Posterior vena cava (tissue), 2 donors: ENCODE results near the gene DCDC2C. TPM values are rescaled to one million over a fixed set of nuclear protein-coding genes. Genes with fewer than 3 reads are reported as not detected.
A peak's percentile ranks its signal among the peaks of the same experiment; 100 is the strongest.
"Not testable (repeated sequence)": the region's sequence is repeated elsewhere in the genome, so short reads cannot be mapped to it uniquely, and the experiment has no call there.

Experiments used
- DNase-seq: peaks from one replicate; pipeline ENCODE4 v3.0.0-alpha.2; 2020; ENCODE audit warnings: low spot score
- intact Hi-C, 2 donors: fragments of 100-400 bp; cut with DNase I; formaldehyde crosslinking; loops; one replicate each; pipeline versions ENCODE4 v1.14.1 to v1.14.2; 2022 to 2023
- long read RNA-seq, 2 donors: library from polyadenylated mRNA; unstranded; transcript quantifications; one replicate each; pipeline ENCODE4 v2.0.0, GENCODE V29; 2020 to 2021
- total RNA-seq, 2 donors: library from RNA; stranded (reverse); fragmentation: NEBNext Ultra II Directional; extraction: Animal tissue kit (Norgen Biotek cat#: 25700); gene quantifications; one replicate each; pipeline ENCODE4 v1.2.1, GENCODE V29; 2021
- donor health status: DM: yes; HTN: yes; CAD: no.
- donor health status: DM: yes; HTN: yes; CAD: no.

The DCDC2C gene, protein sequence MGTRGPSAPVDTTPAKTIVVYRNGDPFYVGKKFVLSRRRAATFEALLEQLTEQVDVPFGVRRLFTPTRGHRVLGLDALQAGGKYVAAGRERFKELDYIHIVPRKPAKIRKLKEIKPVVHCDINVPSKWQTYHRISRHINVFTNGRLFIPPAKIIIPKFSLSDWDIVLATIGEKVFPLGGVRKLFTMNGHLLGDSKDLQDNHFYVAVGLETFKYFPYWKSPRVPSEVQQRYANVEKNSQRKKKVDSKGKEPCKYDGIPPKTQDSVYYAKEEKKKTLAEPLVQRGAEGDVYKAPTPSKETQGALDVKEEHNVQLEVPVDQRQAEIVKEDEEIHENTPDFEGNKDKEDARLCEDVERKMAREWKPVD
- total RNA-seq, result not detected
- long read RNA-seq, donor 1, result 0 reads
- long read RNA-seq, donor 2, partial matches to known transcripts, result 1 of 1 reads
- long read RNA-seq, donor 2, other reads (novel, unspliced or antisense), result 0 of 1 reads

DNA sequence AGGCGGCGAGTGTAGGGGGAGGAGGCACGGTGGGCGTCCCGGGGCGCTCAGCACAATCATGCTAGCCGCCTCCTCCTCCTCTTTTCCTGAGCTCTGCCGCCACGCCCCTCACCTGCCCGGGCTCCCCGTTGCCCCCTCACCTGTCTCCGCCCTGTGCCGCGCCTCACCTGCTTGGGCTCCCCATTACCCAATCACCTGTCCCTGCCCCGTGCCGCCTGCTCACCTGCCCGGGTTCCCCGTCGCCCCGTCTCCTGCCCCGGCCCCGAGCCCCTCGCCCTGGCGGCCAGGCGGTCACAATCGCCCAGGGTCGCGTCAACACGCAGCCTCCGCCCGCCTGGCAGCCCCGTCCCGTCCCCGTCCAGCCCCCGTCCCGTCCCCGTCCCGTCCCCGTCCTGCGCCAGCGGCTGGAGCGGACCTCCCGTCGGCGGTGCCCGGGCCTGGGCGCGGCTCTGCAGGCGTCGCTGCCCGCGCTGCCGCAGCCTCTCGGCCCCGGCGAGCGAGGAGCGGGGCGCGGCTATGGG lies at the start of gene DCDC2C:
Gene DCDC2C (plus strand): TSS at position 340 of the 521 bp plus-strand sequence. CDS start 177 bp downstream, at position 517.
- intact Hi-C loops, result no loop called here

DNA sequence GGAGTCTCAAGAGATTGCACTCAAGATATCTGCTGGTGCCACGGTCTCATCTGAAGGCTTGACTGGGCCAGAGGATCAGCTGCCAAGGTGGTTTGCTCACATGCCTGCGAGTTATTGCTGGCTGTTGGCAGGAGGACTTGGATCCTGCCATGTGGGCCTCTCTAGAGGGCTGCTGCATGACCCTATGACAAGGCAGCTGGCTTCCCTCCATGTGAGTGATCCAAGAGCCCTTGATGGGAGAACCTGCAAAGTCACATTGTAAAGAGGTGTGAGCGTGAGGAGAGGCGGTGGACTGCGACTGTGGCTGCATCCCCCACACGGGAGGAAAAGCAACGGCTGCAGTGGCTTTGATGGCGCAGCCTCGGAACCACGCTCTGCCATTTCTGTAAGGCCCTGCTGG lies 49.4 kb upstream of the DCDC2C start:
- no peak for DNase-seq
- intact Hi-C loops, result no loop called here

More for the DNA sequence above, at the start of gene DCDC2C:
- DNase-seq, result no peak

DNA sequence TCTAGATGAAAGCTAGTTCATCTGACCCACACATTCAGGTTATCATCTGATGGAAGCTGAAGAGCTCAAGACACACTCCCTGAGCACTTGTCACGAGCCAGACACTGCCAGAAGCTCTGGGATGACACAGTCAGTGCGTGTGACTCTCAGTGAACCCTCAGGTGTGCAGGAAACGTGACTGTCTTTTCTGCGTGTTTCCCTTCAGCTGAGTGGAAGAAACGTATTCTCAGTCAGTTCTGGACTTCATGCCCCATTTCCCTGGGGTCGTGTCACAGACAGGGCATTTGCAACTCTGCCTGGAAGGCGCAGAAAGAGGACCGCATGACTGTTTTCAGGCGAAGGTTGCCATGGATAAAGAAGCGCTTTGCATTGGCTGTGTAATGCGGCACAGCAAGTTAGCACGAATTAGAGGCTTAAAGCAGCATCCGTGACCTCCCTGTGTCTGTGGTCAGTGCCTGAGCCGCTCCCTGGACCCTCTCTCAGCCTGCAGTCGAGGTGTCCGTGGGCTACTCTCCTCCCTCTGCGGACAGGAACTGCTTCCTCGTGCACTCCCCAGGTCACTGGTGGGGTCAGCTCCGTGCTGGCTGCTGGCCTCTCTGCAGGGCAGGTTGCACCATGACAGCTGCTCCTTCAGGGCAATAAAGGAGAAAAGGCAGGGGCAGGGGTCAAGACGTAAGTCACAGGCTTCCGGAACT lies 48.7 kb upstream of the DCDC2C start:
- DNase-seq, result peak; percentile 68
- intact Hi-C loops, result no loop called here

DNA sequence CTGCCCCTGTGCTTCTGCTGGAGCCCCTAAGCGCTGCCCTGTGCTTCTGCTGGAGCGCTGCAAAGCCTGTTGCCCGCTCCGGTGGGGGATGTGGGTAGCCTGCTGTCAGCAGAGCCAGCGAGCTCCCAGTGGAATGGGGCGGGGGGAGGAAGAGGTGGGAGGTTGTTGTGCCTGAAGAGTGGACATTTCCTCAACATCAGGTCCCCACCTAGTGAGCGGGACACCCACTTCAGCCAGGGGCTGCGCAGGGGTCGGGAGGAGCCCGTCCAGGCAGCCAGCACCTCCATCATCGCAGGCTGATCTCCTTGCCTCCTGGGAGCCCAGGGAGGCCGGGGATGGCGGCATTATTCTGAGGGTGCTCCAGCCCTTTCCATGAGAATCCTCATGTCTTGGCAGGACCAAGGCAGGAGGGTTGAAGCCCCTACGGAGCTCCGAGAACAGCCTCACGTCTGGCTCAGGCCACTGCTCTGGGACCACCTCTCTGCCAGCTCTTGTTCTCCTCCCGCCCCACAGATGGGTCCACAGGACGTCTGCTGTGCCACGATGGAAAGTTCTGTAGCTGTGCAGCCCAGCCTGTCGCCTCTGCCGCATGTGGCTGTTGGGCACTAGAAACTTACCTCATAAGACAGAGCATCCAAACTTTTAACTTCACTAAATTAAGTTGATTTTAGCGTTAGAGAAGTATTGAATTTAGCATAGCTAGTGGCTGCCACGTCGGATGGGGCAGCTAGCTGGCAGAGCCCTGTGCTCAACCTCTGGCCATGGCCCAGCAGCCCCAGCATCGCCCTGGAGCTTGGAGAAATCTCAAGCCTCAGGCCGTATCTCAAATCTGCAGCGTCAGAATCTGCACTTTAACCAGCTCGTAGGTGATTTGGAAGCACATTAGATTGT lies 47.3 kb upstream of the DCDC2C start:
- intact Hi-C loops, result loop anchor here in 1 of 2 donors (1.0 kb wide), 1 partner anchor 10 kb away; no protein-coding TSS in a partner anchor
- no peak for DNase-seq

DNA sequence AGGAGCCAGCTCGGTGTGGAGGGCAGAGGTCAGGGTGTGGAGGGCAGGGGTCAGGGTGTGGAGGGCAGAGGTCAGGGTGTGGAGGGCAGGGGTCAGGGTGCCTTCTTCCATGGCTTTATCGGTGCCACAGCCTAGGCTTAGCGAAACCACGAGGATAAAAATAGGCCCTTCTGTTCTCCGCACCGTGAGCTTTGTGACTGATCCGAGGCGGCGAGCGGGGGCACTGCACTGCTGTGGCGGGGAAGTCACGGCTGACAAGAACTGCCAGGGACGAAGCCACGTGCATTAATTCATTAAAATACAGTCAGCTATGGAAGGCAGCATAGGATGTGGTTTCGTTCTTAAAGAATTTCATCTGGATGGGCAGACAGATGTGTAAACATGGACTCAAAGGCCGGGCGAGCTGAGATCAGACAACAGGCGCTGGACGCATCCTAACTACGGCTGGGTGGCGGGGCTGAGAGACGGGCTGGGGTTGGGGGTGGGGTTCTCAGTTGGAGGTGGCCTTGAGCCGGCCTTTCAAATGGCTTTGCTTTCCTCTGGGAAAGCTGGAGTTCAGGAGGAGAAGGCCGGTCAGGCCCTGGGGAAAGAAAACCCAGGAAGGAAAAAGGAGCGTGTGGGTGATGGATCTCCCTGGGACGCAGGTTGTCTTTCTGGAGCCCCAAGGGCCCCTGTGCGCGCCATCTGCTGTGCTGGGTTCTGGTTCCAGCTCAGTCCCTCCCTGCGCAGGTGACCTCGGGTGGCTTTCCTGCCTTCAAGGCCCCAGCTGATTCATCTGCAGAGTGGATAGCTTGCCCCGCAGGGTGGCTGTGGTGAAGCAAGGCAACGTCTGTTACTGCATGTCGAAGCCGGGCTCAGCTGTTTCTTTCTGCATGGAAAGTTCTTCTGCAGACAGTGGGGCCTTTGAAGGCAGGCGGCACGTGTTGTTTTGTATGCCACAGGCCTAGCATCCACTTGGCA lies 46.3 kb upstream of the DCDC2C start:
- intact Hi-C loops, result loop anchor here in 1 of 2 donors (1.0 kb wide), 1 partner anchor 11 kb away; no protein-coding TSS in a partner anchor
- no peak for DNase-seq

DNA sequence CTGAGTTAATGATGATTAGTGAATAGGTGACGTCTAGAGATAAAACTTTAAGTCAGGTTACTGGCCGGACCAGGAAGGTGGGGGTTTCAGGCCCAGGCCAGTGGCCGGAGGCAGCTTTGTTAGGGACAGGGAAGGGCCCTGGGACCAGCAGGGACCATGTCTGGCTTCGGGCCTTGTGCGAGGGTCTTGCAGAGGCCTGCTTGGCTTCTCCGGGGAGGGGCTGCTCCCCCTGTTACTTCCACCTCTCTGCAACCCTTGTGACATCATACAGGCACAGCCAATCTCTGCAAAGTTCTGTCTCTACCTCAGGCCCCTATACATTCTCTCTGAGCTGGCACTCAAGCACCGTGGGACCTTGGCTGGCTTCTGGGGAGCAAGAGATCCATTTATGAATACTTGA lies 45.5 kb upstream of the DCDC2C start, which contains the start of gene ALLC:
Gene ALLC (plus strand): TSS at position 320 of the 400 bp plus-strand sequence. CDS start 12,958 bp downstream, outside the sequence.
- DNase-seq, result no peak
- intact Hi-C loops, result no loop called here

DNA sequence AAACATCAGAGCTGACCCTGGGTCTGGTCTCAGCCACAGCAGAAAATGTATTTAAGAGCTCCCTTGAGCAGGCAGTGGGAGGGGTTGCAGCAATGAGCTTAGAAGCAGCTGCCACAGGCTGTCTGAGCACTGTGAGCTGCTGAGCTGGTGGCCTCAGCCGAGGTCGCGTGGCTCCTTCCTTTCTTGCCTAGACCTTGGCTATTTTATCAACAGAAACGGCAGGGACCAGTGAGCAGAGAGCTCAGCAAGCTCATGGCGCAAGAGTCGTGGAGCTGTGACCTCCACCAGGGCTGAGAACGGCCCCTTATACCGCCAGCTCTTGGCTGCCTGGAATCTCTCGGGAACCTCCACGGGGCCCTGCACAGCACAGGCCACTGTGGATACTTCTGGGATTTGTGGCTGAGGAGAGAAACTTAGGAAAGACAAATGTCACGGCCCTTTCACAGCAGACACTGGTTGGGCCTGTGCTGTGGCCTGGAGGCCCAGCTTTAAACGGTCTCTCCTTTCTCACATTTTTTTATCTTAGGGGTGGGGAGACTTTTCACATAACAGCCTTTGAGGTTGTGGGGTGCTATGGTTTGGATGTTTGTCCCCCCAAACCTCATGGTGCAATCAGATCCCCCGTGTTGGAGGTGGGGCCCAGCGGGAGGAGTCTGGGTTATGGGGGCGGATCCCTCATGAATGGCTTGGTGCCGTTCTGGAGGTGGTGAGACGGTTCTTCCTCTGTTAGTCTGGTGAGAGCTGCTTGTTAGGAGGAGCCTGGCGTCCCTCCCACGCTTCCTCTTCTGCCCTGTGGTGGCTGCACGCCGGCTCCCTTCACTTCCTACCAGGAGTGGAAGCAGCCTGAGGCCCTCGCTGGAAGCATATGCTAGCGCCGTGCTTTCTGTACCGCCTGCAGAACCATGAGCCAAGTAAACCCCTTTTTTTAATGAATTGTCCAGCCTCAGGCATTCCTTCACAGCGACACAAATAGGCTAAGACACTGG lies 43.6 kb upstream of the DCDC2C start:
- DNase-seq, result peak; percentile 36
- intact Hi-C loops, result no loop called here

DNA sequence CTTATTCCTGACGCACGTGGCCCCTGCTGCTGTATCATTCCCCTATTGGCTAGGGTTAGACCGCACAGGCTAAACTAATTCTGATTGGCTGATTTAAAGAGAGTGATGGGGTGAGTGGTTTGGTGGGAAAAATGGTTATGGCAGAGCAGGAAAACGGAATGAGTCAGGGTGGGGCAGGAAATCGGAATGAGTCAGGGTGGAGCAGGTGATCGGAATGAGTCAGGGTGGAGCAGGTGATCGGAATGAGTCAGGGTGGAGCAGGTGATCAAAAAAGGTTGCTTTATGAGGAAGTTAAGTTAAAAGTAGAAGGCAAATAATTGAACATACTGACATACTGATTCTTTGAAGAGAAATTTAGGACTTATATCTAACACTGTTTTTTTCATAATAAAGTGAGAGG lies 42.7 kb upstream of the DCDC2C start:
- intact Hi-C loops, result not testable (repeated sequence)
- peak; percentile 7 for DNase-seq

DNA sequence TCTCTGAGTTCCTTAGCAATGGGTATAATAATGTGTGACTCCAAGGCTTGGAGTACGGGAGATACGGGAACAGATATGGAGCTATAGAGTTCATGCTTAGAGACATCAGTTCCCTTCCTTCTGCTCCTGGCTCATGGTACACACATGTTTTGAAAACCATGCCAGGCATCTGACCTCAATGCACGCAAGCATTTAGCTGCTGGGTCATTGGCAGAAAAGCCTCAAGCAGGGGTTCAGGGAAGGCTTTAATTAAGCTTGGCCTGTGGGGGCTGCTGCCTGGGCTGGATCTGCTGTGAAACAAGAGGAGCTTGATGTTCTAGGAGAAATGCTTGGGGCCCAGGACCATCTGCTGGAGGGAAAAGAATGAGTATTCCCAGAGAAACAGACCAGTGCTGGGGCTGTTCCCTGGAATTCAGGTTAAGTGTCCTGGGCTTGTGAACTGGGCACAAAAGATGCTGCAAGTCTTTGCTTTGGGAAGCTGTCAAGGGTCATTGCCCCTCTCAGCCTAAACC lies 42.2 kb upstream of the DCDC2C start:
- intact Hi-C loops, result no loop called here
- DNase-seq, result peak; percentile 28

DNA sequence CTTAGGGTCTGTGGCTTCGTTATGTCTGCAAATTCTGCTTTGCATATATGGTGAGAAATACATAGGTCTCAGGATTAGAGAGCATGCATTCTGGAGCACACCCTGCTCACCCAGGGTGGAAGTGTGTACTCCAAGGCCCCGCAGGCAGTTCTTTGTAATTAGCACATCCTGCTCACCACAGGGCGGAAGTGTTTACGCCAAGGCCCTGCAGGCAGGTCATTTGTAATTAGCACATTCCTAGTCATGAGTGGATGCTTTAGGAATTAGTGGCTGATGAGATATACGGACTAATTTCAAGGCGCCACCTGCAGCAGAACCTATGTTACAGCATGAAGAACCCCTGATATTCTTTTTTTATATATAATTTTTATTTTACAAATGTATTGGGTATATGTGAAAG lies 41.1 kb upstream of the DCDC2C start:
- DNase-seq, result peak; percentile 36
- intact Hi-C loops, result no loop called here

DNA sequence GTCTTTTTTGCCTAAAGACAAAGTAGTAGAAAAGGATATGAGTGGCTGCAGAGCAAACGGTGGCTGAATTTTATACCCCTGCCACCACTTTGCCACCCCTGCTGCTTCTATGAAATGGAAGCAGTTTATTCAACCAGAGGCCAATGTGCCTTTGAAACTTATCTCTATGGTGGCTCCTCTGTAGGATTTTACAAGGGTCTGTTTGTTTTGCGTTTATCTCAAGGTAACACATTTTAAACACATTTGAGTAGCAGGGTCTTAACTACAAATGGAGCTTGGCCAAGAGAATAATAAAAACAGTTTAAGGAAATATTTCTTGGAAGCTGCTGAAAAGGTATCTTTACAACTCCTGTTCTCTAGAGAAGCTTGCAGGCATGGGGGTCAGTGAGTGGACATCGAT lies 39.3 kb upstream of the DCDC2C start:
- intact Hi-C loops, result no loop called here
- no peak for DNase-seq

DNA sequence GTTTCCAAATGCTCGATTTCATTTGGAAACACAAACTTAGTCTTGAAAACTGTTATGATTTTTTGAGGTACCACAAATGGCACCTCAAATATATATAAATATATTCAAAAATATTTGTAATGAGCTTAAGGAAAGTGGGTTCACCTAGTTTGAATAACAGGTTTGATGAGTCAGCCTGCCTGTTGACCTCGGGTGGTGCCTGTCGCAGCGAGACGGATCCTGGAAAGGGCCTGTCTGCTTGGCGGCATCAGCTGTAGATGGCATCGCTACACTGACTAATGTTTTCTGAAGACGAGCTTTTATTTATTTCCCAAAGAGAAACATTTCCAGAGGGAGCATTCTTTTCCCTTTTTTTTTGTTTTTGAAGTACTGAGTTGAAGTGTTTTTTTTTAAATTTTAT lies 38.5 kb upstream of the DCDC2C start:
- DNase-seq, result peak; percentile 24
- intact Hi-C loops, result no loop called here

DNA sequence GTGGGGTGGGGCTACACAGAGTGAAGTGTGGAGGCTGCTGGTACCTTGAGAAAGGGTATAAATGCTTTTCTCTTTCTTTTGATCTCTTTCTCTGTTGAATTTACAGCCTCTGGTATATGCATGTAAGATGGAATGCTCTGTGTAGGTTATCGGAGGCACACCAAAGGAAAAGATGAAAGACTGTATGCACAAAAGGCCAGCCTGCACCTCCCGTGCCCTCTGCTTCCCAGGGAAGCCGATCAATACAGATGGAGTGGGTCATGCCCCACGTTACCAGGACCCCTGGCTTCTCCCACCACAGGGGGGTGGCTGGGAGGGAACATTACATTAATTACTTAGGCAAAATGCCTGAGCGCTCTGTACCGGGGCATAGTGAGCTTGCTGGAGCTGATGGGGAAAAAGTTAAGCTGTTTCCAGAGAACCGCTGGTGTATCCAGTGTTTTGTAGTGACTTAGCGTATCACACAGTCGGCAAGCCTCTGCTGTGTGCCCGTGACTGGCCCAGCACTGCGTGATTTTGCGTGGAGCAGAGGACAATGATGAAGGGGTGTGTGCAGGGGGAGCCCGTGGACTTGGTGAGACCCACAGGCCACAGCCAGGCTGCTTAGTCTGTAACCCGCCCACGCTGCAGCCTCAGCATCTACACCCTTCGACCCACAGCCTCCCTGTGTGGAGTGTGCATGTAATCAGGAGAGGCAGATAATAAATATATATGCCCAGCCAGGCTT lies 37.3 kb upstream of the DCDC2C start:
- intact Hi-C loops, result no loop called here
- DNase-seq, result peak; percentile 26

DNA sequence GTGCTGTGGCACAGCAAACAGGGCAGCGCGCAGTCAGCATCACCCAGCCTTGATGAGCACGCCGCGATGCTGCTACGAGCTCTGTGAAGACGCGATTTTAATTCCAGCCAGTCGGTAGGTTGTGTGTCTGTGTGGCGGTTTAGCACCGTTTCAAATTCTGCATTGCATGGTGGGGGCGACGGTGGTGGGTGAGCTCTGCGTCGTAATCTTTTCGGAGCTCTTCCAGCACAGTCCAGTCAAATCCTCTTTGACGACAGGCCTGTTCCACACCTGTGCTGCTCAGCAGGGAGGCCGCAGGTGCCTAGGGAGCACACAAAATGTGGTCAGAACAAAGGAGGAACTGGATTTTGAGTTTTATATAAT lies 36.8 kb upstream of the DCDC2C start:
- DNase-seq, result no peak
- intact Hi-C loops, result no loop called here

DNA sequence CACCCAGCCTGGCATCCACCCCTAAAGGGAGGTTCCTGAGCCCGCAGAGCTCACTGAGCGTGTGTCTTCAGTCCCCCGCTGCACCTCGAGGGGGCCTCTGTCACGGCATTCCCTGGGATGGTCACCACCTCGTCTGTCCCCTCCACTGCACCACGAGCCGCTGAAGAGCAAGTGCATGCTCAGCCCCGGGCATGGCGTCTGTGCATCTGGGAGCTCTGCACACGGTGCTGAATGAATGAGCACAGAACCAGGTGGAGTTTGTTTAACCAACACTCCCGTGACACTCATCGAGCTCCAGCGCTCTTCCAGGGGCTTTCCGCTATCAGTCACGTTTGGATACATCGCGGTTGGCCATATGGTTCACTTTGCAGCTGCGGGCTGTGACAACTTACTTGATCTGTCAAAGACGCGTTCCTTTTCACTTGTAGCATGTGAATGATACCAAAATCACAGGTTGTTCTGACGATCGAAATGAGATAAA lies 36.2 kb upstream of the DCDC2C start:
- peak; percentile 73 for DNase-seq
- intact Hi-C loops, result no loop called here

DNA sequence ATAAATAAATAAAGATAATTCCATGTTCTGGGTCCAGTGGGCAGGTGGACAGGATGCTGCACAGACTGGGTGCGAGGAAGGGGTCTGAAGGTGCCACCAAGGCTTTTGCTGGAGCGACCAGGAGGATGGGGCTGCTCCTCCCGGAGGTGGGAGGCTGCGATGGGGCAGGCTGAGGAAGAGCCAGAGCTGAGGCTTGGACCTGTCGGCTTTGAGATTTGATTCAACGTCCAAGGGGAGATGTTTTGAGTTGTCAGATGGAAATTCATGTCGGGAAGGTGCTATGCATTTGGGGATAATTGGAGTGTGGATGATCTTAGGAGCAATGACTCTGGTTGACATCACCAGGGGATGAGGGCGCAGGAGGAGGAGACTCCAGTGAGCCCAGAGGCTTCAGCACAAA lies 33.7 kb upstream of the DCDC2C start:
- DNase-seq, result peak; percentile 55
- intact Hi-C loops, result no loop called here
